22Rv1 (cell line): ENCODE measurements around the gene NMRAL1.

Source experiments
- H3K27ac ChIP-seq: fragments of 450-650 bp; 2 replicates; pipeline ENCODE4 v1.5.1; 2017
- CTCF ChIP-seq: fragments of 450-650 bp; IDR thresholded peaks from 2 replicates; pipeline ENCODE4 v1.5.1; 2017; ENCODE audit warnings: mild to moderate bottlenecking
- ZFX ChIP-seq: fragments of 450-650 bp; IDR thresholded peaks from 2 replicates; pipeline ENCODE4 v1.6.1; 2017; ENCODE audit warnings: antibody characterized with exemption, borderline replicate concordance

NMRAL1 gene

GRCh38 chr16:4450931-4451519, 23.4 kb downstream of the NMRAL1 start:
- H3K27ac ChIP-seq: no peak overlapping the region
- TF ChIP-seq CTCF (no peak), ZFX (no peak)

GRCh38 chr16:4450430-4450829, 24.0 kb downstream of the NMRAL1 start:
- H3K27ac ChIP-seq: no peak overlapping the region
- TF ChIP-seq ZFX: no peak
- no peak for TF ChIP-seq CTCF

GRCh38 chr16:4443986-4444385, 30.4 kb downstream of the NMRAL1 start:
- TF ChIP-seq ZFX (no peak), CTCF (no peak)
- H3K27ac ChIP-seq: no peak overlapping the region

- no peak overlapping the region for H3K27ac ChIP-seq
- TF ChIP-seq CTCF (no peak), ZFX (no peak)
Observed at GRCh38 chr16:4443271-4443670, 31.2 kb downstream of the NMRAL1 start.

GRCh38 chr16:4442371-4442770, 32.1 kb downstream of the NMRAL1 start:
- no peak for TF ChIP-seq CTCF
- TF ChIP-seq ZFX: no peak
- no peak overlapping the region for H3K27ac ChIP-seq

GRCh38 chr16:4437366-4437765, 37.1 kb downstream of the NMRAL1 start:
- TF ChIP-seq ZFX (no peak), CTCF (no peak)
- no peak overlapping the region for H3K27ac ChIP-seq

- TF ChIP-seq CTCF (no peak), ZFX (no peak)
Observed at GRCh38 chr16:4435337-4436067, 38.9 kb downstream of the NMRAL1 start.

More at GRCh38 chr16:4435337-4436067, 38.9 kb downstream of the NMRAL1 start:
- no peak overlapping the region for H3K27ac ChIP-seq
